Adrenal gland (tissue), 5 donors: ENCODE measurements around the gene ARHGEF26.

ENCODE experiments used
- POLR2A ChIP-seq, 2 donors: fragments of 450-650 bp; IDR thresholded peaks; one replicate each; pipeline ENCODE4 v1.6.1; 2017; ENCODE audit warnings: antibody characterized with exemption in 2 of 2, mild to moderate bottlenecking in 2 of 2, moderate library complexity in 1 of 2
- TF ChIP-seq, protein P1 (sequence below), 6 experiments: fragments of 450-650 bp in 4 of 6; fragments of 200-600 bp in 2 of 6; sonication (generic) in 1 of 6; IDR thresholded peaks; 1 replicate in 5 of 6; 2 replicates in 1 of 6; pipeline versions ENCODE4 v1.5.1 to v1.8.0; 2016 to 2021; ENCODE audit warnings: antibody characterized with exemption in 6 of 6, mild to moderate bottlenecking in 2 of 6, moderate library complexity in 1 of 6
- donor health status: DM: no; HTN: no; CAD: no.

DNA sequence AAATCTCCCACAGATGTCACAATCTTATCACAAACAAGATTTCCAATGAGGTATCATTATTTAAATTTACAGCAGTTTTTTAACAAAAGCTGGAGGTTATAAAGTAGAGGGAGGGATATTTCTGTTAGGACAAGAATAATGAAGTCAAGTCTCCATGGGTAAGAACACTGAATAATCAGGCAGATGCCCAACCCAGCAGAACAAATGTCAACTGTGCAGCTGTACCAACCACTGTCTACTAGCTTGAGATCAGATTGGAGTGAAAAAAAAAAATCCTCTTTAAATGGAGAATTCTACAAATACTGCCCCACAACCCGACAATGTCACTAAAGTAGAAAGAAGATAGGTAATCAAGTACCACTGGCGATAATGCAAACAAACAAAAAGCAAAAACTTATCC lies 172.8 kb downstream of the ARHGEF26 start:
- TF ChIP-seq, protein P1, sequence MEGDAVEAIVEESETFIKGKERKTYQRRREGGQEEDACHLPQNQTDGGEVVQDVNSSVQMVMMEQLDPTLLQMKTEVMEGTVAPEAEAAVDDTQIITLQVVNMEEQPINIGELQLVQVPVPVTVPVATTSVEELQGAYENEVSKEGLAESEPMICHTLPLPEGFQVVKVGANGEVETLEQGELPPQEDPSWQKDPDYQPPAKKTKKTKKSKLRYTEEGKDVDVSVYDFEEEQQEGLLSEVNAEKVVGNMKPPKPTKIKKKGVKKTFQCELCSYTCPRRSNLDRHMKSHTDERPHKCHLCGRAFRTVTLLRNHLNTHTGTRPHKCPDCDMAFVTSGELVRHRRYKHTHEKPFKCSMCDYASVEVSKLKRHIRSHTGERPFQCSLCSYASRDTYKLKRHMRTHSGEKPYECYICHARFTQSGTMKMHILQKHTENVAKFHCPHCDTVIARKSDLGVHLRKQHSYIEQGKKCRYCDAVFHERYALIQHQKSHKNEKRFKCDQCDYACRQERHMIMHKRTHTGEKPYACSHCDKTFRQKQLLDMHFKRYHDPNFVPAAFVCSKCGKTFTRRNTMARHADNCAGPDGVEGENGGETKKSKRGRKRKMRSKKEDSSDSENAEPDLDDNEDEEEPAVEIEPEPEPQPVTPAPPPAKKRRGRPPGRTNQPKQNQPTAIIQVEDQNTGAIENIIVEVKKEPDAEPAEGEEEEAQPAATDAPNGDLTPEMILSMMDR (IDR thresholded peaks at IDR 0.05) = no peak
- no peak for TF ChIP-seq POLR2A (IDR thresholded peaks at IDR 0.05)
